Central memory CD8-positive, alpha-beta T cell (primary cell): ENCODE measurements around the gene NDUFA13.
A peak's percentile ranks its signal among the peaks of the same experiment; 100 is the strongest.

Source experiments
- ATAC-seq: fragments of 150-1000 bp; cut with Tn5 transposase; replicated peaks from 2 replicates; pipeline ENCODE4 v1.10.0; 2022; ENCODE audit warnings: mild to moderate bottlenecking, moderate FRiP score, moderate number of reproducible peaks; ENCODE audit not compliant: poor library complexity, severe bottlenecking; ENCODE audit errors: extremely low read depth
- DNase-seq, 2 donors: peaks; one replicate each; pipeline ENCODE4 v3.0.0; 2021; ENCODE audit warnings: low spot score in 2 of 2
- H3K27ac Mint-ChIP-seq: one replicate; pipeline ENCODE4 v1.8.0; 2022; ENCODE audit warnings: low read depth, mild to moderate bottlenecking, moderate library complexity, mixed read lengths
- H3K27me3 Mint-ChIP-seq: one replicate; pipeline ENCODE4 v1.8.0; 2022; ENCODE audit warnings: mixed read lengths
- H3K36me3 Mint-ChIP-seq: one replicate; pipeline ENCODE4 v1.8.0; 2022; ENCODE audit warnings: mild to moderate bottlenecking, moderate library complexity, mixed read lengths; ENCODE audit not compliant: insufficient read depth
- H3K4me1 Mint-ChIP-seq: one replicate; pipeline ENCODE4 v1.8.0; 2022; ENCODE audit warnings: mixed read lengths
- H3K4me3 Mint-ChIP-seq: one replicate; pipeline ENCODE4 v1.8.0; 2022; ENCODE audit warnings: mild to moderate bottlenecking, moderate library complexity, mixed read lengths
- H3K9me3 Mint-ChIP-seq: one replicate; pipeline ENCODE4 v1.8.0; 2022; ENCODE audit warnings: mixed read lengths

NDUFA13 gene

GRCh38 chr19:19534556-19535265 is 18.7 kb downstream of the NDUFA13 start:
- peak overlapping the region; percentile 23 for H3K27ac Mint-ChIP-seq
- H3K9me3 Mint-ChIP-seq = no peaks in the 10 kb centered on the region
- DNase-seq (no peak), ATAC-seq (no peak)
- H3K4me3 Mint-ChIP-seq = no peak overlapping the region
- H3K4me1 Mint-ChIP-seq = peaks cover 24% of the 10 kb centered on the region
- peaks cover 13% of the 10 kb centered on the region for H3K36me3 Mint-ChIP-seq
- peaks cover 11% of the 10 kb centered on the region for H3K27me3 Mint-ChIP-seq

- Mint-ChIP-seq H3K4me1 (peaks cover 24% of the 10 kb centered on the region), H3K27me3 (peaks cover 11% of the 10 kb centered on the region), H3K9me3 (no peaks in the 10 kb centered on the region), H3K4me3 (no peak overlapping the region), H3K27ac (no peak overlapping the region), H3K36me3 (peaks cover 9% of the 10 kb centered on the region)
- DNase-seq (no peak), ATAC-seq (no peak)
These were observed 19.5 kb downstream of the NDUFA13 start for GRCh38 chr19:19535311-19536191.

GRCh38 chr19:19537075-19538048 is 21.3 kb downstream of the NDUFA13 start:
- Mint-ChIP-seq H3K27ac (peak overlapping the region; percentile 74), H3K4me1 (peaks cover 19% of the 10 kb centered on the region), H3K27me3 (peaks cover 11% of the 10 kb centered on the region), H3K9me3 (no peaks in the 10 kb centered on the region), H3K4me3 (peak overlapping the region; percentile 61), H3K36me3 (peaks cover 9% of the 10 kb centered on the region)
- DNase-seq (no peak), ATAC-seq (no peak)

- ATAC-seq (no peak), DNase-seq (no peak)
- no peaks in the 10 kb centered on the region for H3K9me3 Mint-ChIP-seq
- H3K27ac Mint-ChIP-seq = peak within 1 kb of the TSS; percentile 74
- peaks cover 7% of the 10 kb centered on the region for H3K36me3 Mint-ChIP-seq
- H3K4me1 Mint-ChIP-seq = peaks cover 18% of the 10 kb centered on the region
- H3K27me3 Mint-ChIP-seq = peaks cover 11% of the 10 kb centered on the region
- H3K4me3 Mint-ChIP-seq = peak within 1 kb of the TSS; percentile 61
These were observed 22.2 kb downstream of the NDUFA13 start, which contains the start of gene CILP2 for GRCh38 chr19:19538061-19538784. TSS of gene CILP2 (plus strand) at chr19:19538265. CDS start at chr19:19538350, 85 bp downstream.

- ATAC-seq = no peak
- no peaks in the 10 kb centered on the region for H3K9me3 Mint-ChIP-seq
- peaks cover 7% of the 10 kb centered on the region for H3K36me3 Mint-ChIP-seq
- H3K27me3 Mint-ChIP-seq = peaks cover 11% of the 10 kb centered on the region
- H3K4me3 Mint-ChIP-seq = peak overlapping the region; percentile 61
- H3K4me1 Mint-ChIP-seq = peaks cover 17% of the 10 kb centered on the region
- DNase-seq = no peak
- H3K27ac Mint-ChIP-seq = no peak overlapping the region
These were observed 22.8 kb downstream of the NDUFA13 start for GRCh38 chr19:19538785-19539166.

GRCh38 chr19:19539698-19540063 is 23.7 kb downstream of the NDUFA13 start:
- Mint-ChIP-seq H3K4me3 (peak overlapping the region; percentile 61), H3K4me1 (peaks cover 14% of the 10 kb centered on the region), H3K36me3 (peaks cover 5% of the 10 kb centered on the region), H3K9me3 (no peaks in the 10 kb centered on the region), H3K27me3 (peaks cover 11% of the 10 kb centered on the region), H3K27ac (peak overlapping the region; percentile 29)
- DNase-seq (no peak), ATAC-seq (no peak)

GRCh38 chr19:19540064-19540714 is 24.2 kb downstream of the NDUFA13 start:
- peaks cover 14% of the 10 kb centered on the region for H3K4me1 Mint-ChIP-seq
- no peak for DNase-seq
- H3K4me3 Mint-ChIP-seq = peak overlapping the region; percentile 71
- peaks cover 11% of the 10 kb centered on the region for H3K27me3 Mint-ChIP-seq
- H3K36me3 Mint-ChIP-seq = peaks cover 4% of the 10 kb centered on the region
- H3K27ac Mint-ChIP-seq = peak overlapping the region; percentile 29
- H3K9me3 Mint-ChIP-seq = no peaks in the 10 kb centered on the region
- no peak for ATAC-seq

GRCh38 chr19:19540715-19541515 is 24.9 kb downstream of the NDUFA13 start:
- Mint-ChIP-seq H3K9me3 (no peaks in the 10 kb centered on the region), H3K4me1 (peaks cover 14% of the 10 kb centered on the region), H3K27ac (no peak overlapping the region), H3K4me3 (peak overlapping the region; percentile 71), H3K27me3 (peaks cover 11% of the 10 kb centered on the region), H3K36me3 (peaks cover 5% of the 10 kb centered on the region)
- DNase-seq = peak; percentile 38 to 53
- ATAC-seq = peak; percentile 64

GRCh38 chr19:19541616-19542015 is 25.6 kb downstream of the NDUFA13 start:
- Mint-ChIP-seq H3K9me3 (no peaks in the 10 kb centered on the region), H3K27me3 (peaks cover 11% of the 10 kb centered on the region), H3K4me3 (peak overlapping the region; percentile 71), H3K4me1 (peaks cover 13% of the 10 kb centered on the region), H3K36me3 (peaks cover 7% of the 10 kb centered on the region), H3K27ac (no peak overlapping the region)
- DNase-seq (no peak), ATAC-seq (no peak)

- Mint-ChIP-seq H3K4me1 (peaks cover 8% of the 10 kb centered on the region), H3K36me3 (peaks cover 6% of the 10 kb centered on the region), H3K4me3 (peak overlapping the region; percentile 61), H3K27me3 (peaks cover 11% of the 10 kb centered on the region), H3K27ac (no peak overlapping the region), H3K9me3 (no peaks in the 10 kb centered on the region)
- DNase-seq (no peak), ATAC-seq (no peak)
These were observed 26.5 kb downstream of the NDUFA13 start for GRCh38 chr19:19542507-19542906.

GRCh38 chr19:19543101-19543500 is 27.1 kb downstream of the NDUFA13 start:
- Mint-ChIP-seq H3K36me3 (peaks cover 5% of the 10 kb centered on the region), H3K27ac (no peak overlapping the region), H3K27me3 (peaks cover 11% of the 10 kb centered on the region), H3K9me3 (no peaks in the 10 kb centered on the region), H3K4me1 (peaks cover 8% of the 10 kb centered on the region), H3K4me3 (no peak overlapping the region)
- DNase-seq (no peak), ATAC-seq (no peak)
